RWPE1 (cell line): ENCODE data around the gene FAM228B.

ENCODE experiments used
- CTCF ChIA-PET: fragments of 350-600 bp; sonication (Branson Sonifier 250); formaldehyde crosslinking; extraction: SDS; loops from one replicate; lab custom pipeline; 2021; lab: Yijun Ruan, JAX
- POLR2A ChIA-PET: fragments of 400-600 bp; formaldehyde crosslinking; extraction: SDS; loops from one replicate; lab custom pipeline; 2020; ENCODE audit warnings: antibody characterized with exemption; ENCODE audit not compliant: low non-redundant PET; lab: Yijun Ruan, JAX
- DNase-seq: peaks from one replicate; pipeline ENCODE4 v3.0.0; 2012; ENCODE audit warnings: low spot score
- H3K27ac ChIP-seq: fragments of 450-650 bp; 2 replicates; pipeline ENCODE4 v1.5.1; 2017
- CTCF ChIP-seq: fragments of 450-650 bp; conservative IDR thresholded peaks from 2 replicates; pipeline ENCODE4 v1.5.1; 2017; ENCODE audit warnings: low read depth, mild to moderate bottlenecking

Gene FAM228B

DNA sequence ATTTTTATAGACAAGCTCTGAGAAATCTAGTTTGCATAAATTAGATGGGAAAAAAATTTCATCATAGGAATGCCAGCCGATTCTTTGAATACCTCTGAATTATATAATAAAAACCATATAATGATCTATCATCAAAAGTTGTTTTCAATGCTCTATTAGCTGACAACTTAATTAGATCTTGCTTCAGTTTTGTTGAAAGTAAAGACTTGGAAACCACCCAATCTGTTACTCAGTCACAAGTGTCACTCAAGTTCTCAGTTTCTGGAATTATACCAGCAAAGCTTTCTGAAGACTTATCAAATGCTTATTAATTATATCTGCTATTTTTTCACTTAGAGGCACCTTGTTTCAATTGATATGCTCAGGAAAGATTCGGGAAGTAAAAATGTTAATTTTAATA, 21.3 kb upstream of the FAM228B start:
- H3K27ac ChIP-seq, result no peak overlapping the region
- no peak for TF ChIP-seq CTCF
- ChIA-PET POLR2A (no interaction called here), CTCF (no interaction called here)
- no peak for DNase-seq

- TF ChIP-seq CTCF, result no peak
- ChIA-PET POLR2A (no interaction called here), CTCF (no interaction called here)
- no peak overlapping the region for H3K27ac ChIP-seq
- DNase-seq, result no peak
These were observed 20.6 kb upstream of the FAM228B start for GRCh38 chr2:24102677-24103076.

GRCh38 chr2:24104110-24104650, 19.1 kb upstream of the FAM228B start:
- CTCF ChIA-PET, result interaction anchor here (0.6 kb wide), 1 partner anchor 21 kb away, joined by 4 read pairs; no protein-coding TSS in a partner anchor
- H3K27ac ChIP-seq, result no peak overlapping the region
- no peak for TF ChIP-seq CTCF
- no peak for DNase-seq
- POLR2A ChIA-PET, result no interaction called here

DNA sequence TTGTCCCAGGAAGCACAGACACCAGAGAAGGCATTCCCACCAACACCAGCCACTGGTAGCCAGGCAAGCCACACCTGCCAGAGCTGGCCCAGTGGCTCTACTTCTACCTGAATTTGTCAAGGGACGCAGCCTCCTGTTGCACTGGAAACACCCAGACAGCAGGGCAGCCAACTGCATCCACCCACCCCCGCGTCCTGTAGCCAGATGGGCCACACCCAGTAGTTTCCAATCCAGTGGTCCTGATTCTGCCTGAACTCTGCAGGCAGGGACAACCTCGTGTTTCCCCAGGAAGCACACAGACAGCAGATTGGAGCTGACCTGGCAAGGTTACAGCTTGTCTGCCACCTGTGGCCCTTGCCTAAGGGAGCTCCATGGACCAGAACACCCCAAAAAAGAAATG, 18.4 kb upstream of the FAM228B start:
- no peak for TF ChIP-seq CTCF
- ChIA-PET CTCF (interaction anchor here (0.6 kb wide), 1 partner anchor 20 kb away, joined by 4 read pairs; no protein-coding TSS in a partner anchor), POLR2A (no interaction called here)
- no peak for DNase-seq
- H3K27ac ChIP-seq, result no peak overlapping the region

GRCh38 chr2:24105816-24106215, 17.5 kb upstream of the FAM228B start:
- no peak for DNase-seq
- no peak overlapping the region for H3K27ac ChIP-seq
- ChIA-PET CTCF (no interaction called here), POLR2A (no interaction called here)
- no peak for TF ChIP-seq CTCF

- POLR2A ChIA-PET, result interaction anchor here (0.6 kb wide), 2 partner anchors 17 to 30 kb away, joined by 3 to 6 read pairs; no protein-coding TSS in a partner anchor
- DNase-seq, result no peak
These were observed 16.5 kb upstream of the FAM228B start for GRCh38 chr2:24106786-24107185.

More at GRCh38 chr2:24106786-24107185, 16.5 kb upstream of the FAM228B start:
- CTCF ChIA-PET, result interaction anchor here (0.7 kb wide), 1 partner anchor 681 kb away, joined by 5 read pairs; no protein-coding TSS in a partner anchor
- TF ChIP-seq CTCF, result no peak
- no peak overlapping the region for H3K27ac ChIP-seq
